Transverse colon (tissue), 4 donors: ENCODE measurements around the gene FGD5. TPM values are rescaled to one million over a fixed set of nuclear protein-coding genes. Genes with fewer than 3 reads are reported as not detected.
A peak's percentile ranks its signal among the peaks of the same experiment; 100 is the strongest.

Source experiments
- DNase-seq: peaks from one replicate; pipeline ENCODE4 v3.0.0-alpha.2; 2019
- H3K27ac ChIP-seq, 4 donors: fragments of 200-600 bp; sonication (generic); 2 replicates each; pipeline ENCODE4 v1.5.1; 2016 to 2018; ENCODE audit warnings: inconsistent platforms in 4 of 4
- H3K27me3 ChIP-seq: fragments of 200-600 bp; sonication (generic); 2 replicates; pipeline ENCODE4 v1.5.1; 2017; ENCODE audit warnings: inconsistent platforms
- H3K36me3 ChIP-seq, 4 donors: fragments of 200-600 bp; sonication (generic); 2 replicates each; pipeline ENCODE4 v1.5.1; 2017 to 2019; ENCODE audit warnings: inconsistent platforms in 4 of 4
- H3K4me1 ChIP-seq, 4 donors: fragments of 200-600 bp; sonication (generic); 2 replicates each; pipeline ENCODE4 v1.5.1; 2017 to 2020; ENCODE audit warnings: inconsistent platforms in 4 of 4
- H3K4me3 ChIP-seq, 4 donors: fragments of 200-600 bp; sonication (generic); 1 replicate in 1 of 4; 2 replicates in 3 of 4; pipeline versions ENCODE4 v1.5.1 to v1.6.1; 2017 to 2019; ENCODE audit warnings: inconsistent platforms in 4 of 4
- H3K9me3 ChIP-seq, 2 donors: fragments of 200-600 bp; sonication (generic); 2 replicates each; pipeline ENCODE4 v1.5.1; 2017 to 2019; ENCODE audit warnings: inconsistent platforms in 2 of 2
- CTCF ChIP-seq, 5 experiments: fragments of 200-600 bp in 3 of 5; fragments of 450-650 bp in 2 of 5; sonication (generic) in 3 of 5; IDR thresholded peaks; 1 replicate in 2 of 5; 2 replicates in 3 of 5; pipeline ENCODE4 v1.5.1; 2016 to 2017; ENCODE audit warnings: antibody characterized with exemption in 5 of 5, inconsistent platforms in 3 of 5, mild to moderate bottlenecking in 2 of 5, moderate library complexity in 1 of 5
- EP300 ChIP-seq: sonication (generic); formaldehyde crosslinking; IDR thresholded peaks from one replicate; pipeline ENCODE4 v1.6.1; 2017; ENCODE audit warnings: antibody characterized with exemption, low read depth
- POLR2A ChIP-seq: fragments of 450-650 bp; IDR thresholded peaks from one replicate; pipeline ENCODE4 v1.6.1; 2016; ENCODE audit warnings: antibody characterized with exemption, mild to moderate bottlenecking, moderate library complexity
- POLR2AphosphoS5 ChIP-seq, 3 donors: sonication (generic); formaldehyde crosslinking; IDR thresholded peaks; one replicate each; pipeline ENCODE4 v1.6.1; 2016; ENCODE audit warnings: antibody characterized with exemption in 3 of 3
- WGBS, 2 donors: methylation state at CpG; one replicate each; pipeline ENCODE4 v1.1.5; 2018; ENCODE audit warnings: low coverage in 1 of 2; 5-methylcytosine and 5-hydroxymethylcytosine counted together
- in situ Hi-C, 4 donors: fragments of 200-750 bp; cut with MboI; loops; one replicate each; pipeline versions ENCODE4 v1.15.0 to v1.15.1; 2017; ENCODE audit warnings: low sequenced_read_pairs in 3 of 4, low pct_ligation_motif_present in 1 of 4, low pct_unique_long_range_greater_than_20kb in 1 of 4
- intact Hi-C: fragments of 100-400 bp; cut with DNase I; formaldehyde crosslinking; loops from one replicate; pipeline ENCODE4 v1.15.1; 2023; ENCODE audit warnings: low total_unique reads
- total RNA-seq, 4 donors: library from RNA; depleted of rRNA; stranded (reverse); fragments of >200 nt; gene quantifications; one replicate each; pipeline ENCODE4 v1.1.0, GENCODE V29; 2016

Gene FGD5
- total RNA-seq, 4 donors from 2014 or later = 5.6 to 15.9 (median 10.2) TPM

GRCh38 chr3:14962762-14963161 is 144.0 kb downstream of the FGD5 start:
- Histone ChIP-seq H3K27me3 (no peaks in the 10 kb centered on the region), H3K9me3 (no peaks in the 10 kb centered on the region), H3K4me3 (no peak overlapping the region), H3K4me1 (peaks cover 0 to 19% (median 3%) of the 10 kb centered on the region in 4 donors), H3K36me3 (no peaks in the 10 kb centered on the region), H3K27ac (no peak overlapping the region)
- WGBS, 2 donors = 97 to 100% methylated on average over 4 to 5 of the region's 5 CpGs
- in situ Hi-C loops (no loop called here), intact Hi-C loops (no loop called here)
- DNase-seq = no peak
- TF ChIP-seq CTCF (IDR thresholded peaks at IDR 0.05) = no peak
- TF ChIP-seq POLR2A = no peak
- no peak for TF ChIP-seq EP300
- no peak for TF ChIP-seq POLR2AphosphoS5 (IDR thresholded peaks at IDR 0.05)

DNA sequence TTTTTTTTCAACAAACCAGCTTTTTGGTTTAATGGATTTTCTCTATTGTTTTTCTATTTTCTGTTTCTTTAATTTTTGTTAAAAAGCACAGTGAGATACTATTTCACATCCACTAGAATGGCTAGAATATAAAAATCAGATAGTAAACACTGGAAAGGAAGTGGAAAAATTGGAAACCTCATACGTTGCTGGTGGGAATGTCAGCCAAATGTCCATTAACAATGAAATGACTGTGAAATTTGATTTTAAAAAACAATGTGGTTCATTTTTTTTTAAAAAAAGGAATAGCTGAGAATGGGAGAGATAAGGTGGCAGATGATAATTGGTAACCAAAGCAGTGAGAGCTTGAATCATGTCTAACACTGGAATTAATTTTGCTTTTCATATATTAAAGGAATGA is 148.5 kb downstream of the FGD5 start:
- TF ChIP-seq POLR2A = no peak
- TF ChIP-seq EP300 = no peak
- no peak for TF ChIP-seq POLR2AphosphoS5 (IDR thresholded peaks at IDR 0.05)
- no peak for TF ChIP-seq CTCF (IDR thresholded peaks at IDR 0.05)
- no peak overlapping the region for H3K27ac ChIP-seq
- 76 to 89% methylated on average over 1 of the region's 1 CpG for WGBS, 2 donors
- in situ Hi-C loops = no loop called here
- H3K4me1 ChIP-seq = no peaks in the 10 kb centered on the region
- H3K27me3 ChIP-seq = no peaks in the 10 kb centered on the region
- no peak for DNase-seq
- peaks cover 0 to 1% (median 0%) of the 10 kb centered on the region in 4 donors for H3K36me3 ChIP-seq
- intact Hi-C loops = no loop called here
- H3K9me3 ChIP-seq = no peaks in the 10 kb centered on the region
- no peak overlapping the region for H3K4me3 ChIP-seq

DNA sequence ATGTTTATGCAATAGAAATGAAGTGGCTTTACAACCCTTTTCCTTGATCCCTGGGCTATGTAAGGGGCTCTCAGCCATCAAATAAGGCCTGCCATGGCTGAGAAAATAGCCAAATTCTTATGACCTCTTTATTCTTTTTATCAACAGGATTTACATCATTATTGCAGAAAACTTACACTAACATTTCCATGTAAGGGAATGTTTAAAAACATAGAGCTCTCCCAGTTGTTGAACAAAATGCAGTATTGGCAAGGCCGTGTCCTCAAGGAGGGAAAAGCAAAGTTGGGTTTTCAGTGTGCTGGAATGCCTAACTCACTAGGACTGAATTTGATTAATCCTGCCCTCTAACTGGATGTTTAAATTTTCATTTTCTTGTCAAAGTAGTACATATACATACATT is 150.9 kb downstream of the FGD5 start:
- intact Hi-C loops (no loop called here), in situ Hi-C loops (no loop called here)
- no peak overlapping the region for H3K4me3 ChIP-seq
- H3K36me3 ChIP-seq = peaks cover 0 to 13% (median 0%) of the 10 kb centered on the region in 4 donors
- TF ChIP-seq POLR2A = no peak
- no peak for TF ChIP-seq POLR2AphosphoS5 (IDR thresholded peaks at IDR 0.05)
- TF ChIP-seq EP300 = no peak
- TF ChIP-seq CTCF (IDR thresholded peaks at IDR 0.05) = no peak
- H3K4me1 ChIP-seq = no peaks in the 10 kb centered on the region
- WGBS, 2 donors = 76 to 92% methylated on average over 1 of the region's 1 CpG
- H3K9me3 ChIP-seq = no peaks in the 10 kb centered on the region
- no peaks in the 10 kb centered on the region for H3K27me3 ChIP-seq
- peak overlapping the region in 1 of 4 donors; percentile 10 for H3K27ac ChIP-seq
- DNase-seq = no peak

DNA sequence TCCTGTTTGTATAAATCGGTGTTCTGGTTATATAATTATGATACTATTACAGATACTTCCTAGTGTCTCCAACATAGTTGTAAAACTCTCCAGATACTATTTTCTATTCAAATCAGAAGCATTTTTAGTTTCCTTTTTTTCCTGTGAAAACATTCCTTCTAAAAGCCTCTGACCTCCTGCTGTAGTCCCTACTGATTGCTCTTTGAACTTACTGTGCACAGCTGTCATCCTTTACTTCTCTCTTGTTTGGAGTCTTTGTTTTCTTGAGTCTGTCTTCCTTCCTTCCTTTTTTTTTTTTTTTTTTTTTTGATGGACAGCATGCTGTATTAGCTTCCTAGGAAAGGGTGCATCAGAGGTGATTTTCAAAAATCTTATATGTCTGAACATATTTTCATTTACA is 157.6 kb downstream of the FGD5 start:
- H3K27me3 ChIP-seq = no peaks in the 10 kb centered on the region
- H3K9me3 ChIP-seq = no peaks in the 10 kb centered on the region
- in situ Hi-C loops = no loop called here
- intact Hi-C loops = no loop called here
- H3K4me3 ChIP-seq = no peak overlapping the region
- H3K4me1 ChIP-seq = peaks cover 0 to 12% (median 10%) of the 10 kb centered on the region in 4 donors
- WGBS, 2 donors = 18 to 48% methylated on average over 1 of the region's 1 CpG
- H3K27ac ChIP-seq = peak overlapping the region in 1 of 4 donors; percentile 2
- no peak for TF ChIP-seq POLR2AphosphoS5 (IDR thresholded peaks at IDR 0.05)
- no peak for TF ChIP-seq CTCF (IDR thresholded peaks at IDR 0.05)
- no peak for TF ChIP-seq EP300
- TF ChIP-seq POLR2A = no peak
- H3K36me3 ChIP-seq = peaks cover 0 to 13% (median 0%) of the 10 kb centered on the region in 4 donors
- DNase-seq = no peak
